Ovary (tissue), 3 donors: Measurements from ENCODE around the gene STXBP4.

Experiments used
- POLR2A ChIP-seq: fragments of 450-650 bp; IDR thresholded peaks from one replicate; pipeline ENCODE4 v1.6.1; 2017; ENCODE audit warnings: antibody characterized with exemption, mild to moderate bottlenecking, moderate library complexity
- TF ChIP-seq, protein P1 (sequence below), 3 donors: fragments of 450-650 bp in 2 of 3; fragments of 200-600 bp in 1 of 3; IDR thresholded peaks; one replicate each; pipeline versions ENCODE4 v1.5.1 to v1.8.0; 2016 to 2022; ENCODE audit warnings: antibody characterized with exemption in 3 of 3, mild to moderate bottlenecking in 1 of 3
- donor health status: DM: no; HTN: no; CAD: no.

DNA sequence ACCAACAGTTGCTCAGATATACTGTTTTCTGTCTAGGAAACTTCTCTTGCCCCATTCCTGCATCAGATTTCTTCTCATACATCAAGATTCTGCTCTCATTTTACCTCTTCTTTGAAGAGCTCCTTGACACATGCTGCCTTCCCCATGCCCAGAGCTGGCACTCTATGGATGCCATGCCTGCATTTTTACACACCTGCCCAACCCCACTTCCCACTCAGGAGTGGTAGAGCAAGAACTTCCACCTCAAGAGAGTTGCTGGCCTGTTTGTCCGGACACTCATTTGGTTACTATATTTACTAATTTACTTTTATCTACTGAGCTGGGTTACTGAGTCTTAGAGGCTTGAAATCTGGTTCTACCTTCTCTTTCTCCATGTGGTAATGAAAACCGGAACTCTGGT, 197.9 kb downstream of the STXBP4 start:
- TF ChIP-seq, protein P1, sequence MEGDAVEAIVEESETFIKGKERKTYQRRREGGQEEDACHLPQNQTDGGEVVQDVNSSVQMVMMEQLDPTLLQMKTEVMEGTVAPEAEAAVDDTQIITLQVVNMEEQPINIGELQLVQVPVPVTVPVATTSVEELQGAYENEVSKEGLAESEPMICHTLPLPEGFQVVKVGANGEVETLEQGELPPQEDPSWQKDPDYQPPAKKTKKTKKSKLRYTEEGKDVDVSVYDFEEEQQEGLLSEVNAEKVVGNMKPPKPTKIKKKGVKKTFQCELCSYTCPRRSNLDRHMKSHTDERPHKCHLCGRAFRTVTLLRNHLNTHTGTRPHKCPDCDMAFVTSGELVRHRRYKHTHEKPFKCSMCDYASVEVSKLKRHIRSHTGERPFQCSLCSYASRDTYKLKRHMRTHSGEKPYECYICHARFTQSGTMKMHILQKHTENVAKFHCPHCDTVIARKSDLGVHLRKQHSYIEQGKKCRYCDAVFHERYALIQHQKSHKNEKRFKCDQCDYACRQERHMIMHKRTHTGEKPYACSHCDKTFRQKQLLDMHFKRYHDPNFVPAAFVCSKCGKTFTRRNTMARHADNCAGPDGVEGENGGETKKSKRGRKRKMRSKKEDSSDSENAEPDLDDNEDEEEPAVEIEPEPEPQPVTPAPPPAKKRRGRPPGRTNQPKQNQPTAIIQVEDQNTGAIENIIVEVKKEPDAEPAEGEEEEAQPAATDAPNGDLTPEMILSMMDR (IDR thresholded peaks at IDR 0.05), result no peak
- no peak for TF ChIP-seq POLR2A
